ENCODE data around the gene CSRP1. TPM values are rescaled to one million over a fixed set of nuclear protein-coding genes. Genes with fewer than 3 reads are reported as not detected.

The CSRP1 gene
- total and polyA plus RNA-seq, 9 of the 15 experiments (the other 6 are each of a cell fraction or from before 2014, with no cell fraction given), result 6.8 to 39.4 (median 23.7) TPM

DNA sequence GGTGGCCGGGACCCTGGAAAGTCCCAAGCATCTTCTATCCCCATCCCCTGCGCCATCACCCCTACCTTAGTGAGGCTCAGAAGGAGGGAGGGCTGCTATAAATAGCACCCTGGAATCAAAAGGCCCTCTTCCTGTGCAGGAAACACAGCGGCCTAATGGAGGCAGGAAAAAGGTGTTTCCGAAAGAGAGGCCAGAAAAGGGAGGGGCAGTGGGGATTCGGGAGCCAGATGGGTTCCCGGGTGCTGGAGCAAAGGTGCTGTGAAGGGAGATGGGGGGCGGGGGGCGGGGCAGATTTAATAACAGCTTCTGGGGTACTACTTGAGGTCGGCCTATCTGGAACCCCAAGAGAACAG lies 48.6 kb upstream of the CSRP1 start (continued):
- TF ChIP-seq, protein P1, sequence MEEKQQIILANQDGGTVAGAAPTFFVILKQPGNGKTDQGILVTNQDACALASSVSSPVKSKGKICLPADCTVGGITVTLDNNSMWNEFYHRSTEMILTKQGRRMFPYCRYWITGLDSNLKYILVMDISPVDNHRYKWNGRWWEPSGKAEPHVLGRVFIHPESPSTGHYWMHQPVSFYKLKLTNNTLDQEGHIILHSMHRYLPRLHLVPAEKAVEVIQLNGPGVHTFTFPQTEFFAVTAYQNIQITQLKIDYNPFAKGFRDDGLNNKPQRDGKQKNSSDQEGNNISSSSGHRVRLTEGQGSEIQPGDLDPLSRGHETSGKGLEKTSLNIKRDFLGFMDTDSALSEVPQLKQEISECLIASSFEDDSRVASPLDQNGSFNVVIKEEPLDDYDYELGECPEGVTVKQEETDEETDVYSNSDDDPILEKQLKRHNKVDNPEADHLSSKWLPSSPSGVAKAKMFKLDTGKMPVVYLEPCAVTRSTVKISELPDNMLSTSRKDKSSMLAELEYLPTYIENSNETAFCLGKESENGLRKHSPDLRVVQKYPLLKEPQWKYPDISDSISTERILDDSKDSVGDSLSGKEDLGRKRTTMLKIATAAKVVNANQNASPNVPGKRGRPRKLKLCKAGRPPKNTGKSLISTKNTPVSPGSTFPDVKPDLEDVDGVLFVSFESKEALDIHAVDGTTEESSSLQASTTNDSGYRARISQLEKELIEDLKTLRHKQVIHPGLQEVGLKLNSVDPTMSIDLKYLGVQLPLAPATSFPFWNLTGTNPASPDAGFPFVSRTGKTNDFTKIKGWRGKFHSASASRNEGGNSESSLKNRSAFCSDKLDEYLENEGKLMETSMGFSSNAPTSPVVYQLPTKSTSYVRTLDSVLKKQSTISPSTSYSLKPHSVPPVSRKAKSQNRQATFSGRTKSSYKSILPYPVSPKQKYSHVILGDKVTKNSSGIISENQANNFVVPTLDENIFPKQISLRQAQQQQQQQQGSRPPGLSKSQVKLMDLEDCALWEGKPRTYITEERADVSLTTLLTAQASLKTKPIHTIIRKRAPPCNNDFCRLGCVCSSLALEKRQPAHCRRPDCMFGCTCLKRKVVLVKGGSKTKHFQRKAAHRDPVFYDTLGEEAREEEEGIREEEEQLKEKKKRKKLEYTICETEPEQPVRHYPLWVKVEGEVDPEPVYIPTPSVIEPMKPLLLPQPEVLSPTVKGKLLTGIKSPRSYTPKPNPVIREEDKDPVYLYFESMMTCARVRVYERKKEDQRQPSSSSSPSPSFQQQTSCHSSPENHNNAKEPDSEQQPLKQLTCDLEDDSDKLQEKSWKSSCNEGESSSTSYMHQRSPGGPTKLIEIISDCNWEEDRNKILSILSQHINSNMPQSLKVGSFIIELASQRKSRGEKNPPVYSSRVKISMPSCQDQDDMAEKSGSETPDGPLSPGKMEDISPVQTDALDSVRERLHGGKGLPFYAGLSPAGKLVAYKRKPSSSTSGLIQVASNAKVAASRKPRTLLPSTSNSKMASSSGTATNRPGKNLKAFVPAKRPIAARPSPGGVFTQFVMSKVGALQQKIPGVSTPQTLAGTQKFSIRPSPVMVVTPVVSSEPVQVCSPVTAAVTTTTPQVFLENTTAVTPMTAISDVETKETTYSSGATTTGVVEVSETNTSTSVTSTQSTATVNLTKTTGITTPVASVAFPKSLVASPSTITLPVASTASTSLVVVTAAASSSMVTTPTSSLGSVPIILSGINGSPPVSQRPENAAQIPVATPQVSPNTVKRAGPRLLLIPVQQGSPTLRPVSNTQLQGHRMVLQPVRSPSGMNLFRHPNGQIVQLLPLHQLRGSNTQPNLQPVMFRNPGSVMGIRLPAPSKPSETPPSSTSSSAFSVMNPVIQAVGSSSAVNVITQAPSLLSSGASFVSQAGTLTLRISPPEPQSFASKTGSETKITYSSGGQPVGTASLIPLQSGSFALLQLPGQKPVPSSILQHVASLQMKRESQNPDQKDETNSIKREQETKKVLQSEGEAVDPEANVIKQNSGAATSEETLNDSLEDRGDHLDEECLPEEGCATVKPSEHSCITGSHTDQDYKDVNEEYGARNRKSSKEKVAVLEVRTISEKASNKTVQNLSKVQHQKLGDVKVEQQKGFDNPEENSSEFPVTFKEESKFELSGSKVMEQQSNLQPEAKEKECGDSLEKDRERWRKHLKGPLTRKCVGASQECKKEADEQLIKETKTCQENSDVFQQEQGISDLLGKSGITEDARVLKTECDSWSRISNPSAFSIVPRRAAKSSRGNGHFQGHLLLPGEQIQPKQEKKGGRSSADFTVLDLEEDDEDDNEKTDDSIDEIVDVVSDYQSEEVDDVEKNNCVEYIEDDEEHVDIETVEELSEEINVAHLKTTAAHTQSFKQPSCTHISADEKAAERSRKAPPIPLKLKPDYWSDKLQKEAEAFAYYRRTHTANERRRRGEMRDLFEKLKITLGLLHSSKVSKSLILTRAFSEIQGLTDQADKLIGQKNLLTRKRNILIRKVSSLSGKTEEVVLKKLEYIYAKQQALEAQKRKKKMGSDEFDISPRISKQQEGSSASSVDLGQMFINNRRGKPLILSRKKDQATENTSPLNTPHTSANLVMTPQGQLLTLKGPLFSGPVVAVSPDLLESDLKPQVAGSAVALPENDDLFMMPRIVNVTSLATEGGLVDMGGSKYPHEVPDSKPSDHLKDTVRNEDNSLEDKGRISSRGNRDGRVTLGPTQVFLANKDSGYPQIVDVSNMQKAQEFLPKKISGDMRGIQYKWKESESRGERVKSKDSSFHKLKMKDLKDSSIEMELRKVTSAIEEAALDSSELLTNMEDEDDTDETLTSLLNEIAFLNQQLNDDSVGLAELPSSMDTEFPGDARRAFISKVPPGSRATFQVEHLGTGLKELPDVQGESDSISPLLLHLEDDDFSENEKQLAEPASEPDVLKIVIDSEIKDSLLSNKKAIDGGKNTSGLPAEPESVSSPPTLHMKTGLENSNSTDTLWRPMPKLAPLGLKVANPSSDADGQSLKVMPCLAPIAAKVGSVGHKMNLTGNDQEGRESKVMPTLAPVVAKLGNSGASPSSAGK (IDR thresholded peaks at IDR 0.05), result no peak
- TF ChIP-seq STAT5A (IDR thresholded peaks at IDR 0.05; ENCODE audit: borderline replicate concordance, low read length) (no peak), MXI1 (IDR thresholded peaks at IDR 0.05; ENCODE audit: low read depth, low read length) (no peak), ZNF347 (CRISPR knock-in tag; IDR thresholded peaks at IDR 0.05; ENCODE audit: low read depth) (no peak), ZNF75A (CRISPR knock-in tag; IDR thresholded peaks at IDR 0.05) (no peak)
- TF ChIP-seq, protein P2, sequence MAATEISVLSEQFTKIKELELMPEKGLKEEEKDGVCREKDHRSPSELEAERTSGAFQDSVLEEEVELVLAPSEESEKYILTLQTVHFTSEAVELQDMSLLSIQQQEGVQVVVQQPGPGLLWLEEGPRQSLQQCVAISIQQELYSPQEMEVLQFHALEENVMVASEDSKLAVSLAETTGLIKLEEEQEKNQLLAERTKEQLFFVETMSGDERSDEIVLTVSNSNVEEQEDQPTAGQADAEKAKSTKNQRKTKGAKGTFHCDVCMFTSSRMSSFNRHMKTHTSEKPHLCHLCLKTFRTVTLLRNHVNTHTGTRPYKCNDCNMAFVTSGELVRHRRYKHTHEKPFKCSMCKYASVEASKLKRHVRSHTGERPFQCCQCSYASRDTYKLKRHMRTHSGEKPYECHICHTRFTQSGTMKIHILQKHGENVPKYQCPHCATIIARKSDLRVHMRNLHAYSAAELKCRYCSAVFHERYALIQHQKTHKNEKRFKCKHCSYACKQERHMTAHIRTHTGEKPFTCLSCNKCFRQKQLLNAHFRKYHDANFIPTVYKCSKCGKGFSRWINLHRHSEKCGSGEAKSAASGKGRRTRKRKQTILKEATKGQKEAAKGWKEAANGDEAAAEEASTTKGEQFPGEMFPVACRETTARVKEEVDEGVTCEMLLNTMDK (IDR thresholded peaks at IDR 0.05; ENCODE audit: borderline replicate concordance, insufficient read depth, low read depth, low read length, poor library complexity, severe bottlenecking), result no peak
- TF ChIP-seq, protein P3, sequence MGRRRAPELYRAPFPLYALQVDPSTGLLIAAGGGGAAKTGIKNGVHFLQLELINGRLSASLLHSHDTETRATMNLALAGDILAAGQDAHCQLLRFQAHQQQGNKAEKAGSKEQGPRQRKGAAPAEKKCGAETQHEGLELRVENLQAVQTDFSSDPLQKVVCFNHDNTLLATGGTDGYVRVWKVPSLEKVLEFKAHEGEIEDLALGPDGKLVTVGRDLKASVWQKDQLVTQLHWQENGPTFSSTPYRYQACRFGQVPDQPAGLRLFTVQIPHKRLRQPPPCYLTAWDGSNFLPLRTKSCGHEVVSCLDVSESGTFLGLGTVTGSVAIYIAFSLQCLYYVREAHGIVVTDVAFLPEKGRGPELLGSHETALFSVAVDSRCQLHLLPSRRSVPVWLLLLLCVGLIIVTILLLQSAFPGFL (CRISPR knock-in tag; IDR thresholded peaks at IDR 0.05), result no peak
- TF ChIP-seq, protein P4, sequence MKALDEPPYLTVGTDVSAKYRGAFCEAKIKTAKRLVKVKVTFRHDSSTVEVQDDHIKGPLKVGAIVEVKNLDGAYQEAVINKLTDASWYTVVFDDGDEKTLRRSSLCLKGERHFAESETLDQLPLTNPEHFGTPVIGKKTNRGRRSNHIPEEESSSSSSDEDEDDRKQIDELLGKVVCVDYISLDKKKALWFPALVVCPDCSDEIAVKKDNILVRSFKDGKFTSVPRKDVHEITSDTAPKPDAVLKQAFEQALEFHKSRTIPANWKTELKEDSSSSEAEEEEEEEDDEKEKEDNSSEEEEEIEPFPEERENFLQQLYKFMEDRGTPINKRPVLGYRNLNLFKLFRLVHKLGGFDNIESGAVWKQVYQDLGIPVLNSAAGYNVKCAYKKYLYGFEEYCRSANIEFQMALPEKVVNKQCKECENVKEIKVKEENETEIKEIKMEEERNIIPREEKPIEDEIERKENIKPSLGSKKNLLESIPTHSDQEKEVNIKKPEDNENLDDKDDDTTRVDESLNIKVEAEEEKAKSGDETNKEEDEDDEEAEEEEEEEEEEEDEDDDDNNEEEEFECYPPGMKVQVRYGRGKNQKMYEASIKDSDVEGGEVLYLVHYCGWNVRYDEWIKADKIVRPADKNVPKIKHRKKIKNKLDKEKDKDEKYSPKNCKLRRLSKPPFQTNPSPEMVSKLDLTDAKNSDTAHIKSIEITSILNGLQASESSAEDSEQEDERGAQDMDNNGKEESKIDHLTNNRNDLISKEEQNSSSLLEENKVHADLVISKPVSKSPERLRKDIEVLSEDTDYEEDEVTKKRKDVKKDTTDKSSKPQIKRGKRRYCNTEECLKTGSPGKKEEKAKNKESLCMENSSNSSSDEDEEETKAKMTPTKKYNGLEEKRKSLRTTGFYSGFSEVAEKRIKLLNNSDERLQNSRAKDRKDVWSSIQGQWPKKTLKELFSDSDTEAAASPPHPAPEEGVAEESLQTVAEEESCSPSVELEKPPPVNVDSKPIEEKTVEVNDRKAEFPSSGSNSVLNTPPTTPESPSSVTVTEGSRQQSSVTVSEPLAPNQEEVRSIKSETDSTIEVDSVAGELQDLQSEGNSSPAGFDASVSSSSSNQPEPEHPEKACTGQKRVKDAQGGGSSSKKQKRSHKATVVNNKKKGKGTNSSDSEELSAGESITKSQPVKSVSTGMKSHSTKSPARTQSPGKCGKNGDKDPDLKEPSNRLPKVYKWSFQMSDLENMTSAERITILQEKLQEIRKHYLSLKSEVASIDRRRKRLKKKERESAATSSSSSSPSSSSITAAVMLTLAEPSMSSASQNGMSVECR (CRISPR knock-in tag; IDR thresholded peaks at IDR 0.05), result no peak
